ENCODE measurements around the gene TOE1.

- TF ChIP-seq, protein P1, sequence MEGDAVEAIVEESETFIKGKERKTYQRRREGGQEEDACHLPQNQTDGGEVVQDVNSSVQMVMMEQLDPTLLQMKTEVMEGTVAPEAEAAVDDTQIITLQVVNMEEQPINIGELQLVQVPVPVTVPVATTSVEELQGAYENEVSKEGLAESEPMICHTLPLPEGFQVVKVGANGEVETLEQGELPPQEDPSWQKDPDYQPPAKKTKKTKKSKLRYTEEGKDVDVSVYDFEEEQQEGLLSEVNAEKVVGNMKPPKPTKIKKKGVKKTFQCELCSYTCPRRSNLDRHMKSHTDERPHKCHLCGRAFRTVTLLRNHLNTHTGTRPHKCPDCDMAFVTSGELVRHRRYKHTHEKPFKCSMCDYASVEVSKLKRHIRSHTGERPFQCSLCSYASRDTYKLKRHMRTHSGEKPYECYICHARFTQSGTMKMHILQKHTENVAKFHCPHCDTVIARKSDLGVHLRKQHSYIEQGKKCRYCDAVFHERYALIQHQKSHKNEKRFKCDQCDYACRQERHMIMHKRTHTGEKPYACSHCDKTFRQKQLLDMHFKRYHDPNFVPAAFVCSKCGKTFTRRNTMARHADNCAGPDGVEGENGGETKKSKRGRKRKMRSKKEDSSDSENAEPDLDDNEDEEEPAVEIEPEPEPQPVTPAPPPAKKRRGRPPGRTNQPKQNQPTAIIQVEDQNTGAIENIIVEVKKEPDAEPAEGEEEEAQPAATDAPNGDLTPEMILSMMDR (IDR thresholded peaks at IDR 0.05) = no peak
- no peak for TF ChIP-seq POLR2AphosphoS5 (IDR thresholded peaks at IDR 0.05; ENCODE audit: insufficient read depth in 1 of 2, low read depth in 1 of 2)
These were observed 46.2 kb downstream of the TOE1 start for GRCh38 chr1:45386219-45386618.

Data from vagina (tissue), 2 donors.